Measurements from ENCODE around the gene RRP9.

DNA sequence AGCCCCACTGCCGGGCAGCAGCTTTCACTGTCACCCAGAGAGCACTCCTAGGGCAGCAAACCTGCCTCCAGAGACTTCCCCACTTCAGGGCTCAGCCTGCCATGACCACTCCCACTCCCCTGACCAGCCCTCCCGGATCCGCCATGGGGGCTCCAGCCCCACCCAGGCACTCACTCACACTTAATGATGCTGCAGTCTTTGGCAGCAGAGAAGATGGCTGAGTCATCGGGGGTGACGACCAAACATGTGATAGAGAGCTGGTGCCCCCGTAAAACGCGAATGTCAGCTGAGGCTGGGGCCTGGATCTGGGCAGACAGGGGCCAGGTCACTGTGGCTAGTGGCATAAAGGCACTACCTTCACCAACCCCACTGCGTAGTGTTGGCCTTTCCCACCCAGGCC is 4.7 kb downstream of the RRP9 start:
- TF ChIP-seq, protein P1, sequence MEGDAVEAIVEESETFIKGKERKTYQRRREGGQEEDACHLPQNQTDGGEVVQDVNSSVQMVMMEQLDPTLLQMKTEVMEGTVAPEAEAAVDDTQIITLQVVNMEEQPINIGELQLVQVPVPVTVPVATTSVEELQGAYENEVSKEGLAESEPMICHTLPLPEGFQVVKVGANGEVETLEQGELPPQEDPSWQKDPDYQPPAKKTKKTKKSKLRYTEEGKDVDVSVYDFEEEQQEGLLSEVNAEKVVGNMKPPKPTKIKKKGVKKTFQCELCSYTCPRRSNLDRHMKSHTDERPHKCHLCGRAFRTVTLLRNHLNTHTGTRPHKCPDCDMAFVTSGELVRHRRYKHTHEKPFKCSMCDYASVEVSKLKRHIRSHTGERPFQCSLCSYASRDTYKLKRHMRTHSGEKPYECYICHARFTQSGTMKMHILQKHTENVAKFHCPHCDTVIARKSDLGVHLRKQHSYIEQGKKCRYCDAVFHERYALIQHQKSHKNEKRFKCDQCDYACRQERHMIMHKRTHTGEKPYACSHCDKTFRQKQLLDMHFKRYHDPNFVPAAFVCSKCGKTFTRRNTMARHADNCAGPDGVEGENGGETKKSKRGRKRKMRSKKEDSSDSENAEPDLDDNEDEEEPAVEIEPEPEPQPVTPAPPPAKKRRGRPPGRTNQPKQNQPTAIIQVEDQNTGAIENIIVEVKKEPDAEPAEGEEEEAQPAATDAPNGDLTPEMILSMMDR (IDR thresholded peaks at IDR 0.05 in 2 of 3, conservative IDR thresholded peaks at IDR 0.05 in 1 of 3; ENCODE audit: borderline replicate concordance in 1 of 3, insufficient read depth in 1 of 3, low read depth in 2 of 3, low read length in 2 of 3), result no peak
- TF ChIP-seq POLR2A (IDR thresholded peaks at IDR 0.05; ENCODE audit: borderline replicate concordance, extremely low read depth, insufficient read depth, insufficient read length), result no peak
- TF ChIP-seq EZH2 (IDR thresholded peaks at IDR 0.05), result no peak
- no peak for TF ChIP-seq SRF (IDR thresholded peaks at IDR 0.05; ENCODE audit: low read depth)
- no peak for TF ChIP-seq JUND (IDR thresholded peaks at IDR 0.05)
- TF ChIP-seq, protein P2, sequence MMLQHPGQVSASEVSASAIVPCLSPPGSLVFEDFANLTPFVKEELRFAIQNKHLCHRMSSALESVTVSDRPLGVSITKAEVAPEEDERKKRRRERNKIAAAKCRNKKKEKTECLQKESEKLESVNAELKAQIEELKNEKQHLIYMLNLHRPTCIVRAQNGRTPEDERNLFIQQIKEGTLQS (IDR thresholded peaks at IDR 0.05), result no peak
- TF ChIP-seq, protein P3, sequence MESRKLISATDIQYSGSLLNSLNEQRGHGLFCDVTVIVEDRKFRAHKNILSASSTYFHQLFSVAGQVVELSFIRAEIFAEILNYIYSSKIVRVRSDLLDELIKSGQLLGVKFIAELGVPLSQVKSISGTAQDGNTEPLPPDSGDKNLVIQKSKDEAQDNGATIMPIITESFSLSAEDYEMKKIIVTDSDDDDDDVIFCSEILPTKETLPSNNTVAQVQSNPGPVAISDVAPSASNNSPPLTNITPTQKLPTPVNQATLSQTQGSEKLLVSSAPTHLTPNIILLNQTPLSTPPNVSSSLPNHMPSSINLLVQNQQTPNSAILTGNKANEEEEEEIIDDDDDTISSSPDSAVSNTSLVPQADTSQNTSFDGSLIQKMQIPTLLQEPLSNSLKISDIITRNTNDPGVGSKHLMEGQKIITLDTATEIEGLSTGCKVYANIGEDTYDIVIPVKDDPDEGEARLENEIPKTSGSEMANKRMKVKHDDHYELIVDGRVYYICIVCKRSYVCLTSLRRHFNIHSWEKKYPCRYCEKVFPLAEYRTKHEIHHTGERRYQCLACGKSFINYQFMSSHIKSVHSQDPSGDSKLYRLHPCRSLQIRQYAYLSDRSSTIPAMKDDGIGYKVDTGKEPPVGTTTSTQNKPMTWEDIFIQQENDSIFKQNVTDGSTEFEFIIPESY (IDR thresholded peaks at IDR 0.05; ENCODE audit: extremely low read depth, insufficient replicate concordance, low read length), result no peak
- no peak for TF ChIP-seq ZNF274 (IDR thresholded peaks at IDR 0.05; ENCODE audit: low read depth, low read length)
- no peak for TF ChIP-seq EZH2phosphoT487 (IDR thresholded peaks at IDR 0.05; ENCODE audit: borderline replicate concordance)
- TF ChIP-seq ZFX (IDR thresholded peaks at IDR 0.05), result no peak
- no peak for TF ChIP-seq POLR2AphosphoS5 (IDR thresholded peaks at IDR 0.05; ENCODE audit: low read depth, low read length)
